HG03159 (cell line): ENCODE data around the gene SLC36A1.

Experiments
- ATAC-seq: cut with Tn5 transposase; IDR thresholded peaks from one replicate; pipeline ENCODE4 v1.9.1; 2021; ENCODE audit warnings: mild to moderate bottlenecking, moderate library complexity; ENCODE audit not compliant: unreplicated experiment

The SLC36A1 gene

DNA sequence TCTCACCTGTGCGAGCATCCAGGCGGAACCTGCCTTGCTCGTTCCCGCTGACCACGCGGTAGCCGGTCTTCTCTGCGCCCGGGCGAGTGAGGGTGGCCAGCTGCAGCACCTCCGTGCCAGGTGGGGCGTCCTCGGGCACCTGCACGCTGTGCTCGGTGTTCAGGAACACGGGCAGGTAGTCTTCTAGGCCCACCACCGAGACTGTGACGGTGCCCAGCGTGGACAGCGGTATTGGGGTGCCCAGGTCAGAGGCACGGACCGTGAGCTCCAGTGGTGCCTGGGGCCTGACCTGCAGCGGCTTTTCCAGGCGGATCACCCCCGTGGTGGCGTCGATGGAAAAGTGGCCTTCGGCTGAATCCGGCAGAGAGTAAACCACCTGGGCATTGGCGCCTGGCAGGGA lies 84.2 kb downstream of the SLC36A1 start:
- no peak for ATAC-seq

- no peak for ATAC-seq
These were observed 85.0 kb downstream of the SLC36A1 start for GRCh38 chr5:151532416-151532815.

DNA sequence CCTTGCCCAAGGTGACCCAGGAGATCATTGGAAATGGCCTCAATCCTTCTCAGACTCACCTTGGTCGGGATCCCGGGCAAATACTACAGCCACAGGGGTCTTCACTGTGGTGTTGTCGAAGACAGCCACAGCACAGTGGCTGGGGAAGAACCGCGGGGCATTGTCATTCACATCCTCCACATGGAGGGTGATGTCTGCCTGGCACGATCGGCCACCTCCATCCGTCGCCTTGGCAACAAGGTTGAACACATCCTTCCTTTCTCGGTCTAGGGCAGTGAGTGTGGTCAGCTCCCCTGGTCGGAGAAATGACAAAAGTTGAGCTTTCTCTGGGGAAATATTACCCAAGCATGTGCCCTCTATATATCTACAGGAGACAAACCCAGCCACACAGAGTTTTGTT lies 86.9 kb downstream of the SLC36A1 start:
- no peak for ATAC-seq

DNA sequence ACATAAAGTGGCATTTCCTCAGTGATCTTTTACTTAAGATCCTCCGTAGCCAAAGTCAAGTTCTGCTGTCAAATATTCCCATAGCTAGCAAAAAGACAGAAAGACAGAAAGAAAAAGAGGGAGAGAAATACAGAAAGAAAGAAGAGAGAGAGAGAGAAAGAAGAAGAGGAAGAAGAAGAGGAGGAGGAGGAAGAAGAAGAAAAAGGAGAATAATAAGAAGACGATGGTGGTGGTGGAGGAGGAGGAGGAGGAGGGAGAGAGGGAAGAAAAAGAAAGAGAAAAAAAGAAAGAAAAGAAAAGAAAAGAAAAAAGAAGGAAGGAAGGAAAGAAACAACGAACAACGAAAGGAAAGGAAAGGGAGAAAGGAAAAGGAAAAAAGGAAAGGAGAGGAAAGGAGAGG lies 89.6 kb downstream of the SLC36A1 start:
- no peak for ATAC-seq

- ATAC-seq, result no peak
These were observed 94.2 kb downstream of the SLC36A1 start for GRCh38 chr5:151541571-151541970.
